Mammary epithelial cell (primary cell): ENCODE measurements around the gene KIF26B.

Experiments
- EZH2 ChIP-seq: IDR thresholded peaks from 2 replicates; pipeline ENCODE4 v1.6.1; 2012; ENCODE audit warnings: low read length, inconsistent platforms, borderline replicate concordance
- TF ChIP-seq, protein P1 (sequence below), 2 donors: IDR thresholded peaks in 1 of 2; conservative IDR thresholded peaks in 1 of 2; 2 replicates each; pipeline ENCODE4 v1.5.1; 2011 to 2012; ENCODE audit warnings: inconsistent platforms in 2 of 2, low read length in 2 of 2, mild to moderate bottlenecking in 2 of 2, control low read depth in 1 of 2, low read depth in 1 of 2; ENCODE audit not compliant: insufficient read depth in 1 of 2; ENCODE audit errors: extremely low read depth in 1 of 2

GRCh38 chr1:245538671-245539070, 383.9 kb downstream of the KIF26B start:
- TF ChIP-seq, protein P1, sequence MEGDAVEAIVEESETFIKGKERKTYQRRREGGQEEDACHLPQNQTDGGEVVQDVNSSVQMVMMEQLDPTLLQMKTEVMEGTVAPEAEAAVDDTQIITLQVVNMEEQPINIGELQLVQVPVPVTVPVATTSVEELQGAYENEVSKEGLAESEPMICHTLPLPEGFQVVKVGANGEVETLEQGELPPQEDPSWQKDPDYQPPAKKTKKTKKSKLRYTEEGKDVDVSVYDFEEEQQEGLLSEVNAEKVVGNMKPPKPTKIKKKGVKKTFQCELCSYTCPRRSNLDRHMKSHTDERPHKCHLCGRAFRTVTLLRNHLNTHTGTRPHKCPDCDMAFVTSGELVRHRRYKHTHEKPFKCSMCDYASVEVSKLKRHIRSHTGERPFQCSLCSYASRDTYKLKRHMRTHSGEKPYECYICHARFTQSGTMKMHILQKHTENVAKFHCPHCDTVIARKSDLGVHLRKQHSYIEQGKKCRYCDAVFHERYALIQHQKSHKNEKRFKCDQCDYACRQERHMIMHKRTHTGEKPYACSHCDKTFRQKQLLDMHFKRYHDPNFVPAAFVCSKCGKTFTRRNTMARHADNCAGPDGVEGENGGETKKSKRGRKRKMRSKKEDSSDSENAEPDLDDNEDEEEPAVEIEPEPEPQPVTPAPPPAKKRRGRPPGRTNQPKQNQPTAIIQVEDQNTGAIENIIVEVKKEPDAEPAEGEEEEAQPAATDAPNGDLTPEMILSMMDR (conservative IDR thresholded peaks at IDR 0.05 in 1 of 2, IDR thresholded peaks at IDR 0.05 in 1 of 2; ENCODE audit: extremely low read depth in 1 of 2, insufficient read depth in 1 of 2, low read depth in 1 of 2, low read length in 2 of 2): no peak
- no peak for TF ChIP-seq EZH2
